Prostate gland (tissue), 2 donors: ENCODE measurements around the gene VSIG2.

Experiments
- POLR2AphosphoS5 ChIP-seq: sonication (generic); formaldehyde crosslinking; IDR thresholded peaks from one replicate; pipeline ENCODE4 v1.6.1; 2017; ENCODE audit warnings: antibody characterized with exemption
- TF ChIP-seq, protein P1 (sequence below), 4 experiments: fragments of 200-600 bp in 2 of 4; fragments of 450-650 bp in 2 of 4; sonication (generic) in 2 of 4; IDR thresholded peaks; 1 replicate in 3 of 4; 2 replicates in 1 of 4; pipeline ENCODE4 v1.5.1; 2016 to 2019; ENCODE audit warnings: antibody characterized with exemption in 4 of 4, mild to moderate bottlenecking in 2 of 4, moderate library complexity in 2 of 4

DNA sequence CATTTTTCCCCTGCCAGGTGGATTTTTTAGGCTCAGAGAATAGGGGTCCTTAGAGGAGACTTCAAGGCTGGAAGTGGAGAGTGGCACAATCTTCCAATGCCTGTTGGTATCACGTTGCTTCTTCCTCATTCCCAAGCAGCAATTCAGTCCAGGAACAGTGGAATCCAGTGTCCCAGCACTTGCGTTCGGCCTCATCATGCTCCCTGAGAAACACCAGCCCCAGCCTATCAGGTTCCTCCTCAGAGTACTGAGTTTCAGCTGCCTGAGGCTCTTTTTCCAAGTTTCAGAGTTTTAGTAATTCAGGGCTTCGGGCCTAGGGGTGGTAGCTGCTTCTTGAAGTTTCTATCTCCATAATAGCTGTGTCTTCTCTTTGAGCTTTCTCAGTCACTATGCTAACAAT lies 44.2 kb downstream of the VSIG2 start:
- TF ChIP-seq, protein P1, sequence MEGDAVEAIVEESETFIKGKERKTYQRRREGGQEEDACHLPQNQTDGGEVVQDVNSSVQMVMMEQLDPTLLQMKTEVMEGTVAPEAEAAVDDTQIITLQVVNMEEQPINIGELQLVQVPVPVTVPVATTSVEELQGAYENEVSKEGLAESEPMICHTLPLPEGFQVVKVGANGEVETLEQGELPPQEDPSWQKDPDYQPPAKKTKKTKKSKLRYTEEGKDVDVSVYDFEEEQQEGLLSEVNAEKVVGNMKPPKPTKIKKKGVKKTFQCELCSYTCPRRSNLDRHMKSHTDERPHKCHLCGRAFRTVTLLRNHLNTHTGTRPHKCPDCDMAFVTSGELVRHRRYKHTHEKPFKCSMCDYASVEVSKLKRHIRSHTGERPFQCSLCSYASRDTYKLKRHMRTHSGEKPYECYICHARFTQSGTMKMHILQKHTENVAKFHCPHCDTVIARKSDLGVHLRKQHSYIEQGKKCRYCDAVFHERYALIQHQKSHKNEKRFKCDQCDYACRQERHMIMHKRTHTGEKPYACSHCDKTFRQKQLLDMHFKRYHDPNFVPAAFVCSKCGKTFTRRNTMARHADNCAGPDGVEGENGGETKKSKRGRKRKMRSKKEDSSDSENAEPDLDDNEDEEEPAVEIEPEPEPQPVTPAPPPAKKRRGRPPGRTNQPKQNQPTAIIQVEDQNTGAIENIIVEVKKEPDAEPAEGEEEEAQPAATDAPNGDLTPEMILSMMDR (IDR thresholded peaks at IDR 0.05): no peak
- no peak for TF ChIP-seq POLR2AphosphoS5
